HepG2 (cell line): ENCODE results near the gene MYOF. TPM values are rescaled to one million over a fixed set of nuclear protein-coding genes. Genes with fewer than 3 reads are reported as not detected.

Experiments used
- ATAC-seq: fragments of 200-7000 bp; cut with Tn5 transposase; 3 replicates; pipeline ENCODE4 v1.9.1; 2020; ENCODE audit warnings: mild to moderate bottlenecking, moderate library complexity
- BruUV-seq: library from RNA; stranded (reverse); fragments of 400-500 nt; replicated peaks from 2 replicates; lab custom pipeline; 2021; lab: Mats Ljungman, UMichigan
- CTCF ChIA-PET: fragments of 300-600 bp; formaldehyde crosslinking; extraction: SDS; loops from one replicate; lab custom pipeline; 2021; ENCODE audit warnings: low total read pairs, inconsistent platforms, low intra/inter-chr PET ratio; lab: Yijun Ruan, JAX
- POLR2A ChIA-PET: fragments of 350-600 bp; sonication (Branson Sonifier 250); formaldehyde crosslinking; loops from one replicate; lab custom pipeline; 2020; ENCODE audit warnings: antibody characterized with exemption, inconsistent platforms; lab: Yijun Ruan, JAX
- DNase-seq: peaks from one replicate; pipeline ENCODE4 v3.0.0-alpha.2; 2015; ENCODE audit warnings: low spot score
- FAIRE-seq: peaks from 3 replicates; lab custom pipeline; 2011; peaks lifted over from hg19 to GRCh38; lab: Jason Lieb, UNC
- H2AFZ ChIP-seq: one replicate; pipeline ENCODE4 v1.6.1; 2011; ENCODE audit warnings: low read length, inconsistent platforms
- H3K27ac ChIP-seq: fragments of 300-600 bp; 3 replicates; pipeline ENCODE4 v1.8.0; 2011; ENCODE audit warnings: mixed run types, mild to moderate bottlenecking, mixed read lengths, low read length, inconsistent platforms; ENCODE audit not compliant: insufficient read depth; ENCODE audit errors: extremely low read length
- H3K27me3 ChIP-seq, 2 experiments: fragments of 200-600 bp in 1 of 2; 2 replicates in 1 of 2; 3 replicates in 1 of 2; pipeline versions ENCODE4 v1.6.0 to v1.8.0; 2011; ENCODE audit warnings: low read length in 2 of 2, mild to moderate bottlenecking in 2 of 2, moderate library complexity in 2 of 2, inconsistent platforms in 1 of 2; ENCODE audit not compliant: insufficient read depth in 2 of 2, control insufficient read depth in 1 of 2
- H3K36me3 ChIP-seq, 2 experiments: fragments of 200-600 bp in 1 of 2; replicated peaks in 1 of 2; 2 replicates in 1 of 2; 3 replicates in 1 of 2; pipeline versions ENCODE4 v1.5.1 to v1.8.0; 2011; ENCODE audit warnings: low read length in 2 of 2, inconsistent platforms in 1 of 2; ENCODE audit not compliant: insufficient read depth in 2 of 2, control insufficient read depth in 1 of 2
- H3K4me1 ChIP-seq: 2 replicates; pipeline ENCODE4 v1.5.1; 2012; ENCODE audit warnings: low read length, inconsistent platforms; ENCODE audit not compliant: insufficient read depth
- H3K4me2 ChIP-seq: 2 replicates; pipeline ENCODE4 v1.6.0; 2011; ENCODE audit warnings: low read depth, low read length, inconsistent platforms
- H3K4me3 ChIP-seq, 3 experiments: fragments of 200-600 bp in 1 of 3; sonication (generic), shearing (Covaris generic) in 1 of 3; replicated peaks in 1 of 3; 2 replicates each; pipeline ENCODE4 v1.5.1; 2011 to 2016; ENCODE audit warnings: low read length in 3 of 3, inconsistent platforms in 2 of 3, low read depth in 2 of 3, mild to moderate bottlenecking in 2 of 3, control low read depth in 1 of 3, mixed read lengths in 1 of 3; ENCODE audit not compliant: insufficient read depth in 1 of 3
- H3K79me2 ChIP-seq: one replicate; pipeline ENCODE4 v1.6.1; 2011; ENCODE audit warnings: low read length, inconsistent platforms; ENCODE audit not compliant: insufficient read depth
- H3K9ac ChIP-seq: 2 replicates; pipeline ENCODE4 v1.6.0; 2011; ENCODE audit warnings: mild to moderate bottlenecking, low read depth, low read length, inconsistent platforms; ENCODE audit not compliant: insufficient read depth
- H3K9me3 ChIP-seq: 2 replicates; pipeline ENCODE4 v1.5.1; 2012; ENCODE audit warnings: mild to moderate bottlenecking, low read length
- H4K20me1 ChIP-seq: 2 replicates; pipeline ENCODE4 v1.6.0; 2011; ENCODE audit warnings: inconsistent platforms, mild to moderate bottlenecking, low read length, moderate library complexity; ENCODE audit not compliant: insufficient read depth
- DR1 ChIP-seq: sonication (generic); formaldehyde crosslinking; IDR thresholded peaks from 2 replicates; pipeline ENCODE4 v1.8.0; 2021; ENCODE audit warnings: mild to moderate bottlenecking, missing genetic modification reagents, inconsistent platforms
- FLYWCH1 ChIP-seq: sonication (generic); formaldehyde crosslinking; IDR thresholded peaks from 2 replicates; pipeline ENCODE4 v1.8.1; 2023; ENCODE audit warnings: mild to moderate bottlenecking, missing genetic modification reagents
- JUND ChIP-seq: sonication (generic); formaldehyde crosslinking; IDR thresholded peaks from 2 replicates; pipeline ENCODE4 v1.8.0; 2022; ENCODE audit warnings: mild to moderate bottlenecking, missing genetic modification reagents
- KLF16 ChIP-seq, 2 experiments: sonication (generic) in 1 of 2; formaldehyde crosslinking in 1 of 2; IDR thresholded peaks; 2 replicates each; pipeline versions ENCODE4 v1.6.1 to v1.8.0; 2016 to 2023; ENCODE audit warnings: missing genetic modification reagents in 2 of 2, missing compliant biosample characterization in 1 of 2
- NKX3-1 ChIP-seq: sonication (generic); formaldehyde crosslinking; IDR thresholded peaks from 2 replicates; pipeline ENCODE4 v1.5.0; 2020; ENCODE audit warnings: missing genetic modification reagents
- RCOR2 ChIP-seq: IDR thresholded peaks from 2 replicates; pipeline ENCODE4 v1.6.1; 2016; ENCODE audit warnings: missing biosample characterization, missing genetic modification reagents
- ZNF180 ChIP-seq: sonication (generic); formaldehyde crosslinking; IDR thresholded peaks from 2 replicates; pipeline ENCODE4 v1.4.0; 2020; ENCODE audit warnings: low read depth, missing genetic modification reagents, borderline replicate concordance
- ZNF446 ChIP-seq: sonication (generic); formaldehyde crosslinking; IDR thresholded peaks from 2 replicates; pipeline ENCODE4 v1.5.0; 2020; ENCODE audit warnings: mild to moderate bottlenecking, missing genetic modification reagents
- WGBS: methylation state at CpG from one replicate; pipeline ENCODE4 v1.1.6; 2017; ENCODE audit warnings: low lambda C conversion rate; 5-methylcytosine and 5-hydroxymethylcytosine counted together
- in situ Hi-C: cut with HindIII; loops from 2 replicates; pipeline ENCODE4 v1.10.0; 2017; ENCODE audit warnings: low pct_unique_long_range_greater_than_20kb; ENCODE audit not compliant: extremely low pct_ligation_motif_present
- intact Hi-C: fragments of 100-400 bp; cut with micrococcal nuclease; formaldehyde crosslinking; loops from one replicate; pipeline ENCODE4 v1.10.0; 2022; ENCODE audit not compliant: unreplicated experiment
- polyA plus RNA-seq, 8 experiments: library from polyadenylated mRNA; depleted of rRNA in 3 of 8; stranded (reverse) in 7 of 8; unstranded in 1 of 8; fragments of >200 nt; fragmentation: Illumina TruSeq in 4 of 8; extraction: Trizol in 4 of 8; gene quantifications; 2 replicates each; pipeline versions ENCODE4 v1.2.1 to v1.2.3, GENCODE V29; 2011 to 2016; ENCODE audit warnings: low read depth in 4 of 8, missing spikeins in 1 of 8, mixed read lengths in 1 of 8; ENCODE audit not compliant: insufficient read depth in 1 of 8
- total RNA-seq, 5 experiments: library from RNA; depleted of rRNA; stranded (reverse); fragments of >200 nt; fragmentation: Illumina TruSeq; extraction: Trizol; gene quantifications; 2 replicates each; pipeline ENCODE4 v1.2.3, GENCODE V29; 2016; ENCODE audit warnings: low read depth in 1 of 5
- TF ChIP-seq, protein P1 (sequence below): sonication (generic); formaldehyde crosslinking; IDR thresholded peaks from 2 replicates; pipeline ENCODE4 v1.4.0; 2020; ENCODE audit warnings: mild to moderate bottlenecking, missing genetic modification reagents
- TF ChIP-seq, protein P2 (sequence below): IDR thresholded peaks from 2 replicates; pipeline ENCODE4 v1.6.1; 2016; ENCODE audit warnings: missing biosample characterization, missing genetic modification reagents, low read depth

MYOF gene
- total and polyA plus RNA-seq, 2 of the 13 experiments (the other 11 are each of a cell fraction or from before 2014, with no cell fraction given), result 0.18 to 0.42 TPM

- no peak for TF ChIP-seq NKX3-1 (CRISPR knock-in tag)
- no peak for TF ChIP-seq JUND (CRISPR knock-in tag)
- TF ChIP-seq, protein P1, sequence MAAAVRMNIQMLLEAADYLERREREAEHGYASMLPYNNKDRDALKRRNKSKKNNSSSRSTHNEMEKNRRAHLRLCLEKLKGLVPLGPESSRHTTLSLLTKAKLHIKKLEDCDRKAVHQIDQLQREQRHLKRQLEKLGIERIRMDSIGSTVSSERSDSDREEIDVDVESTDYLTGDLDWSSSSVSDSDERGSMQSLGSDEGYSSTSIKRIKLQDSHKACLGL (CRISPR knock-in tag), result no peak
- no peak for TF ChIP-seq RCOR2 (CRISPR knock-in tag)
- no peak for TF ChIP-seq DR1
- no peak for TF ChIP-seq KLF16 (CRISPR knock-in tag; IDR thresholded peaks at IDR 0.05)
- TF ChIP-seq ZNF446 (CRISPR knock-in tag), result no peak
- TF ChIP-seq ZNF180, result no peak
- TF ChIP-seq FLYWCH1 (CRISPR knock-in tag), result no peak
- TF ChIP-seq, protein P2, sequence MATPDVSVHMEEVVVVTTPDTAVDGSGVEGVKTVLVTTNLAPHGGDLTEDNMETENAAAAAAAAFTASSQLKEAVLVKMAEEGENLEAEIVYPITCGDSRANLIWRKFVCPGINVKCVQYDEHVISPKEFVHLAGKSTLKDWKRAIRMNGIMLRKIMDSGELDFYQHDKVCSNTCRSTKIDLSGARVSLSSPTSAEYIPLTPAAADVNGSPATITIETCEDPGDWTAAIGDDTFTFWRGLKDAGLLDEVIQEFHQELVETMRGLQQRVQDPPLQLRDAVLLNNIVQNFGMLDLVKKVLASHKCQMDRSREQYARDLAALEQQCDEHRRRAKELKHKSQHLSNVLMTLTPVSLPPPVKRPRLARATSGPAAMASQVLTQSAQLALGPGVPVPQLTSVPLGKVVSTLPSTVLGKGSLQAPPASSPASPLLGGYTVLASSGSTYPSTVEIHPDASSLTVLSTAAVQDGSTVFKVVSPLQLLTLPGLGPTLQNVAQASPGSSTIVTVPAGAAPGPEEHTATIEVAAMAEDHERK, result no peak
- CTCF ChIA-PET, result no interaction called here
- no peak for ATAC-seq
- no peaks in the 10 kb centered on the region for H3K79me2 ChIP-seq
- WGBS, result 43% methylated on average over 6 of the region's 6 CpGs
- POLR2A ChIA-PET, result no interaction called here
- H3K27ac ChIP-seq, result no peak overlapping the region
- intact Hi-C loops (no loop called here), in situ Hi-C loops (no loop called here)
- no peaks in the 10 kb centered on the region for H3K4me1 ChIP-seq
- no peak for FAIRE-seq
- no peaks in the 10 kb centered on the region; a peak in 1 of 5 replicates for H3K27me3 ChIP-seq
- no peaks in the 10 kb centered on the region for H3K9me3 ChIP-seq
- no peaks in the 10 kb centered on the region for H3K36me3 ChIP-seq
- H2AFZ ChIP-seq, result no peak overlapping the region
- no peak overlapping the region for H3K9ac ChIP-seq
- H4K20me1 ChIP-seq, result no peaks in the 10 kb centered on the region
- no peak overlapping the region for H3K4me2 ChIP-seq
- no peak overlapping the region for H3K4me3 ChIP-seq
- no peak for DNase-seq
- no TSS peak for BruUV-seq
Measured at GRCh38 chr10:93402192-93402591, 79.9 kb downstream of the MYOF start.
